ENCODE measurements around the gene NR3C2.

NR3C2 gene

DNA sequence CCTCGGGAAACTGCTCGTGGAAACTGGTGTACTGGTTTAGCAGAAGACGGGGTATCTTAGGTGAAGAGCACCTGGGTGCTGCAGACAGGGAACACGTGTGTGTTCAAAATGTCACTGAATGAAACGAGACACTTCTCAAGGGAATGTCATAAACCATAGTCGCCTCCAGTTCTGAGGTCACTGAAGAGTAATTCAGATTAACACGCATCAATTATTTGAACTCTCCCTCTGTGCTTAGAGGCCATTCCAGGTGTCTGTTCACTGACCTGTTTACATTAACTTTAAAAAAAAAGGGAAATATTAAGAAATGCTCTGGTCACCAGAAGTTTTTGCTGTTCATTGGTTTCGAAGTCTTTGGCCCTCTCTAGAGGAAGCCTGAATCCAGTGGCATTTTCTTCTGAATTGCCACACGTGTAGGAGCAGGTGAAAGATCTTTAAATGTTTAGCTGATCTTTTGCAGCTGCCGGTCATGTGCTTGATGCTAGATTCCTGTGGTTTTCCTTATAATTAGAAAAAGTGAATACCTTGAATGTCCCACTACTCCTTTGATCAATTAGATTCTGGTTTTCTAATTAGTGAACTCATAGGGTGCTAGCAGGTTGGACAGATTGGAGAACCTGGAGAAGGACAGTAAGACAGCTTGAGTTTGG, 379.8 kb downstream of the NR3C2 start:
- H3K4me3 ChIP-seq (ENCODE audit: low read depth, low read length), result no peak overlapping the region
- in situ Hi-C loops (cut with HindIII; ENCODE audit: low pct_ligation_motif_present, low sequenced_read_pairs), result no loop called here
- no peaks in the 10 kb centered on the region for H3K27me3 ChIP-seq (replicated peaks)
- no peak overlapping the region for H3K27ac ChIP-seq
- DNase-seq, result no peak
- TF ChIP-seq, protein P1, sequence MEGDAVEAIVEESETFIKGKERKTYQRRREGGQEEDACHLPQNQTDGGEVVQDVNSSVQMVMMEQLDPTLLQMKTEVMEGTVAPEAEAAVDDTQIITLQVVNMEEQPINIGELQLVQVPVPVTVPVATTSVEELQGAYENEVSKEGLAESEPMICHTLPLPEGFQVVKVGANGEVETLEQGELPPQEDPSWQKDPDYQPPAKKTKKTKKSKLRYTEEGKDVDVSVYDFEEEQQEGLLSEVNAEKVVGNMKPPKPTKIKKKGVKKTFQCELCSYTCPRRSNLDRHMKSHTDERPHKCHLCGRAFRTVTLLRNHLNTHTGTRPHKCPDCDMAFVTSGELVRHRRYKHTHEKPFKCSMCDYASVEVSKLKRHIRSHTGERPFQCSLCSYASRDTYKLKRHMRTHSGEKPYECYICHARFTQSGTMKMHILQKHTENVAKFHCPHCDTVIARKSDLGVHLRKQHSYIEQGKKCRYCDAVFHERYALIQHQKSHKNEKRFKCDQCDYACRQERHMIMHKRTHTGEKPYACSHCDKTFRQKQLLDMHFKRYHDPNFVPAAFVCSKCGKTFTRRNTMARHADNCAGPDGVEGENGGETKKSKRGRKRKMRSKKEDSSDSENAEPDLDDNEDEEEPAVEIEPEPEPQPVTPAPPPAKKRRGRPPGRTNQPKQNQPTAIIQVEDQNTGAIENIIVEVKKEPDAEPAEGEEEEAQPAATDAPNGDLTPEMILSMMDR (IDR thresholded peaks at IDR 0.05; ENCODE audit: low read depth, low read length, missing control alignments), result no peak
- peaks cover 9% of the 10 kb centered on the region for H3K36me3 ChIP-seq (replicated peaks)

DNA sequence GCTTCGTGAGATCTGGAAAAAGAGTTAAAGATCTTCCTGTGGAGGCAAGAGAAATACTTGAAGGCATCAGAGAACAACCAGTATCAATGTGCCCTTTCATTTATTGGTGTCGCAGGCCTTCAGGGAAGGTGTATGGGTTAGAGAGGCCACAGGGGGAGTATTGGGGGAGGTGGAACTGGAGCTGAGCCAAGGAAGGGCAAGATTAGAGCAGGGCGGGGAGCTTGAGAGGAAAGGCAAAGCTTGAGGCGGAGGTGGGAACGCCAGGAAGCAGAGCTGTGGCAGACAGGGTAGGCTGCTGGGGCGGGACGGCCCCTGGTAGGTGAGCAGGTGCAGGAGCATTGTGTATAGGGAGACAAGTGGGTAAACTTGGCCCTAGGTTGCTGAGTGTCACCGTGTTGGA, 380.4 kb downstream of the NR3C2 start:
- TF ChIP-seq, protein P1 (IDR thresholded peaks at IDR 0.05; ENCODE audit: low read depth, low read length, missing control alignments), result no peak
- no peak overlapping the region for H3K4me3 ChIP-seq (ENCODE audit: low read depth, low read length)
- in situ Hi-C loops (cut with HindIII; ENCODE audit: low pct_ligation_motif_present, low sequenced_read_pairs), result no loop called here
- no peak overlapping the region for H3K27ac ChIP-seq
- DNase-seq, result no peak
- H3K36me3 ChIP-seq (replicated peaks), result peaks cover 9% of the 10 kb centered on the region
- H3K27me3 ChIP-seq (replicated peaks), result no peaks in the 10 kb centered on the region

DNA sequence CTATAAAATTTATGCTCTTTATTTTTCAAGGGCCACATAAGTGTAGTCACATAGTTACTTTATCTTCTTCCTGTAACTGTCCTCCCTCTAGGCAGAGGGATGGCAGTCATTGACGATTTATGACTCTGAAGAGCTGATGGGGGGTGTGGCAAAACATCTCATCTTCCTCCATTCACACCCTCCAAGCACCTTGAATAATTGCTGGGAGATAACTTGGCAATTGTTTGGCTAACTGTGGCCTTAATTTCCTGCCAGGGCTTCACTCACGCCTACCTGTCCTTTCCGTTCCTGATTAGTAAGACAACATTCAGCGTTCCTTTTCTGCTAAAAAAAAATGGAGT, 381.1 kb downstream of the NR3C2 start:
- H3K36me3 ChIP-seq (replicated peaks), result peaks cover 9% of the 10 kb centered on the region
- TF ChIP-seq, protein P1 (IDR thresholded peaks at IDR 0.05; ENCODE audit: low read depth, low read length, missing control alignments), result no peak
- no peak overlapping the region for H3K27ac ChIP-seq
- H3K27me3 ChIP-seq (replicated peaks), result no peaks in the 10 kb centered on the region
- H3K4me3 ChIP-seq (ENCODE audit: low read depth, low read length), result no peak overlapping the region
- in situ Hi-C loops (cut with HindIII; ENCODE audit: low pct_ligation_motif_present, low sequenced_read_pairs), result no loop called here
- DNase-seq, result no peak

DNA sequence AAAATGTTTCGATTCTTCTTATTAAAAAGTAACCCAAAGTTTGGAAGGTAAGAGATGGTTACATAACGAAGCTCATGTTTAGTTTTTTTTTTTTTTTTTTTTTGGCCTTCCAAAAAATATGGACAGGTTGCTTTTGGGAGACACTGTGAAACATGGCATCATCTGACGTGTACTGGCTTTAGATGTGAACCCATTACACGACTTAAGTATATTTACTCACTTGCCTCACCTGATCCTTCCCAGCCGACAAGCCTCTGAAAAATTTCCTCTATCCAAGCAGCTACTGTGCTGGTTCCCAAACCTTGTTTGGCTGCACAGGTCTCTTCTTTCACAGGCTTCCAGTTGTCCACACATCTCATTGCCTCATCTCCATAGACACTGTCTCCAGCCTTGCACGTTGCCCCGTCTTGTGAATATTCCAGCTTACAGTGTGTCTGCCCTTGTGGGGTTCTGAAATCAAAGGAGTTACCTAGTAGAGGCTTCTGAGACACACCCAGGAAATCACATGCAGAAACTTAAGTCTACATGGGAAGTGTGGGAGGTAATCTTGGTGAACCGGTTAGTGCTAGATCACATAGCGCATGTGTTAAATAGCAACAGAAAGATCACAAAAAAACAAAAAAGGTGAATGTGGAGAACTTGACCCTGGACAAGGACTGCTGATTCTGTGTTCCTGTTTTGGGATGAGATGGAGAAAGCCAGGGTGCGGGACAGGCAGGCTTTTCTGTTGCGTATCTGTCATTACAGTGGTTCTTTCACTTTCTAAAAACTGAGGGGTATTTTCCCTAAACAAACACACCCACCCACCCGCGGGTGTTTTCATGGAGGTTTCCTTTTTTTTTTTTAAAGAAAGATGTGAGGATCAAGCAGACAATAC, 381.7 kb downstream of the NR3C2 start:
- H3K27ac ChIP-seq, result no peak overlapping the region
- in situ Hi-C loops (cut with HindIII; ENCODE audit: low pct_ligation_motif_present, low sequenced_read_pairs), result no loop called here

DNA sequence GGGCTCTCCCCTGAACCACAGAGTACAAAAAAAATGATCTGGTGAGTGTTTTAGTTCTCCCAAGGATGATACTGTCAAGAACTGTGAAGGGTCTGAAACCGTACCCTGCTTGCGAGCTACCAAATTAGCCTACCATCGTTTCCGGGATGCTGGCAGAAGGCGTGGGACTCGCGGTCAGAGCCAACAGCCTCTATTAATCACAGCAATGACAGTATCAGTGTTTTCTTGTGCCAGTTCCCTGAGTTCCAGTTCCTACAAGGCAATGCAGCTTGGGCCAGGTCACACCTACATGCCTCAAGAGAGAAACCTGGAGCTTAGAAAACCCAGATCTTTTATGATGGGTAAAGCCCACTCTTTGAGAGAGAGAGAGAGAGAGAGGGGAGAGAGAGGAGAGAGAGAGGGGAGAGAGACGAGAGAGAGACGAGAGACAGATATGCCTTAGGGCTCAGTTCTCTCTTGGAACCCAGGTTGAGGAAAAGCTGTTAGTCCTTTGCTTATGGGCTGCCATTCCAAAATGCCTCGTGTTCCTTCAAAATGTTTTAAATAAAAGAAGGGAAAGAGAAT, 382.5 kb downstream of the NR3C2 start:
- H3K36me3 ChIP-seq (replicated peaks), result peaks cover 4% of the 10 kb centered on the region
- DNase-seq, result no peak
- no peak overlapping the region for H3K27ac ChIP-seq
- no peak overlapping the region for H3K4me3 ChIP-seq (ENCODE audit: low read depth, low read length)
- in situ Hi-C loops (cut with HindIII; ENCODE audit: low pct_ligation_motif_present, low sequenced_read_pairs), result no loop called here
- no peaks in the 10 kb centered on the region for H3K27me3 ChIP-seq (replicated peaks)
- TF ChIP-seq, protein P1 (IDR thresholded peaks at IDR 0.05; ENCODE audit: low read depth, low read length, missing control alignments), result no peak

More for the DNA sequence above, 381.7 kb downstream of the NR3C2 start:
- DNase-seq, result no peak
- H3K27me3 ChIP-seq (replicated peaks), result no peaks in the 10 kb centered on the region
- peaks cover 8% of the 10 kb centered on the region for H3K36me3 ChIP-seq (replicated peaks)
- TF ChIP-seq, protein P1 (IDR thresholded peaks at IDR 0.05; ENCODE audit: low read depth, low read length, missing control alignments), result no peak
- H3K4me3 ChIP-seq (ENCODE audit: low read depth, low read length), result no peak overlapping the region

All from brain microvascular endothelial cell (primary cell).